ENCODE results near the gene ATAD3A.
"Not testable (repeated sequence)": the region's sequence is repeated elsewhere in the genome, so short reads cannot be mapped to it uniquely, and the experiment has no call there.

The ATAD3A gene

GRCh38 chr1:1556505-1556904 lies 44.5 kb downstream of the ATAD3A start:
- DNase-seq (ENCODE audit: low spot score) = no peak

DNA sequence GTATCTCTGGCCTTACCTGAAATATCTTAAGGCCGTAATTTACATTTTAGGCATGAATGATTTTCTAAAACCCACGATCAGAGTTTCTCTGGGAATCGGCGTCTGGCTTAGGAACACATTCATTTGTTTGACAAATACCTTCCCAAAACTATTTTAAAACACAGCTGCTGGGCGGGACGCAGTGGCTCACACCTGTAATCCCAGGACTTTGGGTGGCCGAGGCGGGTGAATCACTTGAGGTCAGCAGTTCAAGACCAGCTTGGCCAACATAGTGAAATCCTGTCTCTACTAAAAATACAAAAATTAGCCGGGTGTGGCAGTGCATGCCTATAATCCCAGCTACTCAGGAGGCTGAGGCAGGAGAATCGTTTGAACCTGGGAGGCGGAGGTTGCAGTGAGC lies 45.0 kb downstream of the ATAD3A start:
- DNase-seq (ENCODE audit: low spot score) = not testable (repeated sequence)

- DNase-seq (ENCODE audit: low spot score) = not testable (repeated sequence)
Observed at GRCh38 chr1:1557688-1558087, 45.7 kb downstream of the ATAD3A start.

GRCh38 chr1:1558591-1558990 lies 46.6 kb downstream of the ATAD3A start:
- DNase-seq (ENCODE audit: low spot score) = no peak

- no peak for DNase-seq (ENCODE audit: low spot score)
Observed at GRCh38 chr1:1559066-1559465, 47.1 kb downstream of the ATAD3A start.

GRCh38 chr1:1560178-1560577 lies 48.2 kb downstream of the ATAD3A start:
- no peak for DNase-seq (ENCODE audit: low spot score)

DNA sequence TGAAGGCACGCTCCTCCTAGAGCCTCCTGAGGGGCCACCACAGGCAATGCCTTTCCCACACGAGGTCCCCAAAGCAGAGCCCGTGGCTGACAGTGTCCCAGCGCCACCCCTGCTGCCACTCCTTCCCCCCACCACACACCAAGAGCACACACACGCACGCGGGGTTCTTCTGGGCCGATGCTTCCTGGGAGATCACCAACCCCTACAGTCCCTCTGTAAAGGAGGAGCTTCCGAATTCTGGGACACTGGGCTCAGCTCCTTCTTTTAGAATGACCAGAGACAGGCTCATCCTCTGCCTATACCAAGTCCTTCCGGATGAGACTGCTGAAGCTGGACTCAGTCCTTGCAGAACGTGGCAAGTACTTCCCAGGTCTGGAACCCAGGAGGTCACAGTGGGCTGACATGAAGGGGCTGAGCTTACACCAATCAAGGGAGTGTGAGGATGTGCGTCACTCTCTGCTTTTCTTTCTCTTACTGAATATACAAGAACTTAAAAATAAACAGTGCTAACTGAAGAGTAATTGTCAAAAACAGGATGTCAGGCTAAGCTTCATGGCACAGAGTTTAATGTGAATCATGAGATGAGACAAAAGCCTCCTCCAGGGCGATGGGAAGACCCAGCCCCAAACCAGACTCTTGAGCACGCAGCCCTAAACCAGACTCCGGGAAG lies 50.0 kb downstream of the ATAD3A start:
- no peak for DNase-seq (ENCODE audit: low spot score)

GRCh38 chr1:1562556-1563195 lies 50.7 kb downstream of the ATAD3A start:
- no peak for DNase-seq (ENCODE audit: low spot score)

- DNase-seq (ENCODE audit: low spot score) = no peak
Observed at GRCh38 chr1:1563688-1564087, 51.7 kb downstream of the ATAD3A start.

- no peak for DNase-seq (ENCODE audit: low spot score)
Observed at GRCh38 chr1:1564268-1564667, 52.3 kb downstream of the ATAD3A start.

DNA sequence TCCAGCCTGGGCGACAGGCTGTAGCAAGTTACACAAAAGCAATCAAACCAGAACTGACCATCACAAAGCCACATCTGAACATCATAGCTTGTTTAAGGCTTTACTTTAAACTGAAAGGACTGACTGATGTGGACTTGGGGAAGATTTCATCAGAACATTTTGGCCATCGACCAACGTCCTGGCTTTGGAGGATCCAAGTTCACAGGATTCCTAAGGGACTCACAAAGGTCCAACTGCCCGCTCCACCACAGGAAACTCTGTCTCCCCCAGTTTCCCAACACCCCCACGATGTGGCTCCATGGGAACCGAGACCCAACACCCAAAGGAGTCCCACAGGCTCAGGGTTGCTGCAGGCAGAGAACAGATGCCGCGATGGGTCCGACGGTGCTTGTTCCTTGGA lies 53.4 kb downstream of the ATAD3A start:
- DNase-seq (ENCODE audit: low spot score) = no peak

GRCh38 chr1:1567152-1567875 lies 55.4 kb downstream of the ATAD3A start:
- DNase-seq (ENCODE audit: low spot score) = no peak

- DNase-seq (ENCODE audit: low spot score) = no peak
Observed at GRCh38 chr1:1567891-1568291, 55.9 kb downstream of the ATAD3A start.

- DNase-seq (ENCODE audit: low spot score) = no peak
Observed at GRCh38 chr1:1569341-1569740, 57.4 kb downstream of the ATAD3A start.

GRCh38 chr1:1573843-1574720 lies 62.1 kb downstream of the ATAD3A start:
- peak; percentile 82 for DNase-seq (ENCODE audit: low spot score)

DNA sequence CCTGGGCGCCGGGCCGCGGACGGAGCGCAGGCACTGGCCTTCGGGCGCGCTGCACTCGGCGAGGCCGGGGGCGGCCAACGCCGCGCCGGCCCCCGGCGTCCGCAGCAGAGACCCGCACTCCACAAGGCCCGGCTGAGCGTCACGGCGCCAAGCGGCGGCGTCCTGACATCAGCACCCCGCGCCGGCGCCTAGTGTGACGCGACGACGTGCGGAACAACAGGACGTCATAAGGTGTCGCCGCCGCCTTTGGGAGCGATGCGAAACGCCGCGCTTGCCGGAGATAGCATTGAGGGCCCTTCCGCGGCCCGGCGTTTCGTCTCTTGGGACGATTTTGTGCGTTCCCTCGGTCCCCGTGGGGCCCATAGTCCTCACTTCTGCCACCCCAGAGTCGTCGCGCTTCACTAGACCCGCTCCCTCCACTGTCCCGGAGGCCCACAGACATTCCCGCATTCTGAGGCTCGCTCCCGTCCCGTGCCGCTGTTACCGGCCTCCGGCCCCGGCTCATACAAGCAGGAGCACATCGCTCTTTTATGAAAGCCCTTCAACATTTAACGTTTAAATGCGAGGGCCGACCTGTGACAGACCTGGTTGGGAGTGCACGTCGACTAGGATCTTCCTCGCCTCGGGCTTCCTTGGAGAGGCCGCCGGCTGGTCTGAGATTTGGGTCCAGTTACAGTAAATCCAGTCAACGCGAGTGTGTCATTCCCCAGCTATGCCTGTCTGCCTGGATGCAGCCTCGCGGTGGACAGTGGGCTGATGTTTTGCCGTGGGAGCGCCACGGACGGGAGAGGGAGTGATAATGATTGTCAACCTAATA lies 63.0 kb downstream of the ATAD3A start, which contains the start of gene SSU72:
Gene SSU72 (minus strand): TSS at position 143 of the 817 bp plus-strand sequence. CDS start 306 bp downstream, outside the sequence.
- DNase-seq (ENCODE audit: low spot score) = peak; percentile 95

DNA sequence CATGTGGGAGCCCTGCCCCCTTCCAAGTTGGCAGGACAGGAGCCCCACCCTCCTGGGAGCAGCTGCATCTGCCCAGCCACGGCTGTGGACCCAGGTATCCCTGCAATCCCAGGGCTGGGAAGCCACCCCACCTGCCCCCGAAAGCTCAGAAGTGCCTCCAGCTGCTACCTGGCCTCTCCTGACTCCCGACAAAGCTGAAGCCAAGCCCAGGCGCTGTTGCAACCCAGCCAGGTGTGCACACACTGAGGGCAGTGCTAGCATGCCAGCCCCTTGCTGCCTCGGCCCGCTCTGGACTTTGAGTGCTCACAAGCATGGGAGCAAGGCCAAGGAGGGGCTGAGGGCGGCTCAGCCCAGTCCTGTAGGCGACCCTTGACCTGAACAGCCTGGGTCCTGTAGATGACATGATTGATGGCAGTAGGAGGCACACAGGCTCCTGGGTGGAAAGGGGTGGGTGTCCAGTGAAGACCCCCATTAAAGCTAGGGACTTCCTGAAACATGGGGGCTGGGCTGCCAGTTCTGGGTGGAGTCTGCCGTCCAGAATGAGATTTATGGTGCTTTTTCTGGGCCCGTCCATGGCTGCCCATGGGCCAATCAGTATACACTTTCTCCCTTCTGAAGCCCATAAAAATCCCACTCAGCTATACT lies 65.5 kb downstream of the ATAD3A start:
- no peak for DNase-seq (ENCODE audit: low spot score)

GRCh38 chr1:1578371-1578940 lies 66.5 kb downstream of the ATAD3A start:
- DNase-seq (ENCODE audit: low spot score) = no peak

- no peak for DNase-seq (ENCODE audit: low spot score)
Observed at GRCh38 chr1:1582585-1583346, 70.8 kb downstream of the ATAD3A start.

Data from AG08395 (cell line).